Measurements from ENCODE around the gene RRP1B. TPM values are rescaled to one million over a fixed set of nuclear protein-coding genes. Genes with fewer than 3 reads are reported as not detected.

RRP1B gene
- total RNA-seq, 1 donor from 2014 or later = 45.0 TPM

DNA sequence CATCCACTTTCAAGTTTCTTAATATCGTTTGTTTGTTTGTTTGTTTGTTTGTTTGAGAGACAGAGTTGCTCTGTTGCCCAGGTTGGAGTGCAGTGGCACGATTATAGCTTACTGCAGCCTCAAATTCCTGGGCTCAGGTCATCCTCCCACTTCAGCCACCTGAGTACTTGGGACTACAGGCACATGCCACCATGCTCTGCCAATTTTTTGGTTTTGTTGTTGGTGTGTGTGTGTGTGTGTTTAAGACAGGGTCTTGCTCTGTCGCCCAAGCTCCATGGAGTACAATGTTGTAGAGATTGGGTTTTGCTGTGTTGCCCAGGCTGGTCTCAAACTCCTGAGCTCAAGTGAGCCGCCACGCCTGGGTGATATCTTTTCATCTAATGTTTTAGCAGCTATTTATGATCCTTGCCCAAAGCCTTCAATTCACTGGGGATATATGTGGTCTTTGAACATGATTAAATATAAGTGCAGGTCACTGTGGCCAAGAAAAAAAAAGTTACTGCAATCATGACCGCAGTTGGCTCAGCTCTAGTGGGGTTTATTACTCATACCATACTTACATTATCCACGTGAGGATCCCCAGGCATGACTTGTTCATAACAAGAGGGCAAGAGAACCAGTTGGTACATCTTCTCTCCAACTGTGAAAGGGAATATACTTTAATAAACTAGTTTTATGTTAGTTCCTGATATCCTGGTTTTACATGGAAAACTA, 8.0 kb downstream of the RRP1B start:
- Histone ChIP-seq H3K4me2 (no peak overlapping the region), H3F3A (ENCODE audit: low read depth) (no peaks in the 10 kb centered on the region), H3K9me3 (ENCODE audit: low read depth) (no peaks in the 10 kb centered on the region), H3K4me3 (no peak overlapping the region), H3K27me3 (no peaks in the 10 kb centered on the region), H3K79me2 (ENCODE audit: low read depth) (peaks cover 85% of the 10 kb centered on the region), H3K4me1 (no peaks in the 10 kb centered on the region), H4K20me1 (ENCODE audit: low read depth) (peaks cover 27% of the 10 kb centered on the region), H2AFZ (replicated peaks) (no peak overlapping the region), H3K27ac (no peak overlapping the region), H3K9ac (no peak overlapping the region), H3K36me3 (peaks cover 3% of the 10 kb centered on the region)
- no peaks in the 10 kb centered on the region for H3K4me1 Mint-ChIP-seq
- peaks cover 36% of the 10 kb centered on the region for H3K36me3 Mint-ChIP-seq
- TF ChIP-seq CTCF (IDR thresholded peaks at IDR 0.05) (no peak), EZH2phosphoT487 (IDR thresholded peaks at IDR 0.05) (no peak), EZH2 (IDR thresholded peaks at IDR 0.05) (no peak)
- H3K4me3 Mint-ChIP-seq = no peak overlapping the region
- no peak overlapping the region for H3K27ac Mint-ChIP-seq
- no peak for DNase-seq (ENCODE audit: low spot score)
- no peaks in the 10 kb centered on the region for H3K27me3 Mint-ChIP-seq (ENCODE audit: insufficient read depth, low read depth)
- H3K9me3 Mint-ChIP-seq = no peaks in the 10 kb centered on the region

GRCh38 chr21:43669828-43670605, 10.7 kb downstream of the RRP1B start:
- no peak overlapping the region for H3K9ac ChIP-seq
- H3K4me3 ChIP-seq = no peak overlapping the region
- H3K4me1 Mint-ChIP-seq = no peaks in the 10 kb centered on the region
- no peak overlapping the region for H3K4me2 ChIP-seq
- H3K4me3 Mint-ChIP-seq = no peak overlapping the region
- DNase-seq (ENCODE audit: low spot score) = no peak
- H3K27ac ChIP-seq = no peak overlapping the region
- peaks cover 4% of the 10 kb centered on the region for H3K4me1 ChIP-seq
- peaks cover 4% of the 10 kb centered on the region for H3F3A ChIP-seq (ENCODE audit: low read depth)
- H2AFZ ChIP-seq (replicated peaks) = no peak overlapping the region
- peaks cover 23% of the 10 kb centered on the region for H4K20me1 ChIP-seq (ENCODE audit: low read depth)
- no peaks in the 10 kb centered on the region for H3K36me3 ChIP-seq
- TF ChIP-seq CTCF (IDR thresholded peaks at IDR 0.05) (no peak), EZH2 (IDR thresholded peaks at IDR 0.05) (no peak), EZH2phosphoT487 (IDR thresholded peaks at IDR 0.05) (no peak)
- no peaks in the 10 kb centered on the region for H3K27me3 ChIP-seq
- peaks cover 58% of the 10 kb centered on the region for H3K79me2 ChIP-seq (ENCODE audit: low read depth)
- H3K9me3 Mint-ChIP-seq = no peaks in the 10 kb centered on the region
- H3K27me3 Mint-ChIP-seq (ENCODE audit: insufficient read depth, low read depth) = no peaks in the 10 kb centered on the region
- H3K36me3 Mint-ChIP-seq = peaks cover 29% of the 10 kb centered on the region
- H3K27ac Mint-ChIP-seq = peak overlapping the region; percentile 81
- H3K9me3 ChIP-seq (ENCODE audit: low read depth) = no peaks in the 10 kb centered on the region

GRCh38 chr21:43675871-43676270, 16.5 kb downstream of the RRP1B start:
- no peak for DNase-seq (ENCODE audit: low spot score)
- H3K4me3 ChIP-seq = no peak overlapping the region
- H3K9ac ChIP-seq = no peak overlapping the region
- no peak overlapping the region for H3K4me2 ChIP-seq
- Mint-ChIP-seq H3K27ac (no peak overlapping the region), H3K27me3 (ENCODE audit: insufficient read depth, low read depth) (no peaks in the 10 kb centered on the region), H3K4me3 (no peak overlapping the region), H3K4me1 (no peaks in the 10 kb centered on the region), H3K36me3 (peaks cover 32% of the 10 kb centered on the region), H3K9me3 (no peaks in the 10 kb centered on the region)
- no peak overlapping the region for H3K27ac ChIP-seq
- peaks cover 4% of the 10 kb centered on the region for H3F3A ChIP-seq (ENCODE audit: low read depth)
- H4K20me1 ChIP-seq (ENCODE audit: low read depth) = peaks cover 3% of the 10 kb centered on the region
- no peaks in the 10 kb centered on the region for H3K9me3 ChIP-seq (ENCODE audit: low read depth)
- no peaks in the 10 kb centered on the region for H3K36me3 ChIP-seq
- TF ChIP-seq CTCF (IDR thresholded peaks at IDR 0.05) (no peak), EZH2phosphoT487 (IDR thresholded peaks at IDR 0.05) (no peak), EZH2 (IDR thresholded peaks at IDR 0.05) (no peak)
- H2AFZ ChIP-seq (replicated peaks) = no peak overlapping the region
- H3K79me2 ChIP-seq (ENCODE audit: low read depth) = peaks cover 24% of the 10 kb centered on the region
- H3K4me1 ChIP-seq = peaks cover 4% of the 10 kb centered on the region
- H3K27me3 ChIP-seq = no peaks in the 10 kb centered on the region

All from neural progenitor cell (in vitro differentiated cells).